WTC11 (cell line): Measurements from ENCODE around the gene DAPK1.

Experiments
- CBFB ChIP-seq: sonication (generic); formaldehyde crosslinking; IDR thresholded peaks from 2 replicates; pipeline ENCODE4 v1.8.1; 2022; ENCODE audit warnings: mild to moderate bottlenecking, low read depth, missing genetic modification reagents
- TF ChIP-seq, protein P1 (sequence below): fragments of 200-600 bp; IDR thresholded peaks from 2 replicates; pipeline ENCODE4 v1.8.0; 2022; ENCODE audit warnings: antibody characterized with exemption

DNA sequence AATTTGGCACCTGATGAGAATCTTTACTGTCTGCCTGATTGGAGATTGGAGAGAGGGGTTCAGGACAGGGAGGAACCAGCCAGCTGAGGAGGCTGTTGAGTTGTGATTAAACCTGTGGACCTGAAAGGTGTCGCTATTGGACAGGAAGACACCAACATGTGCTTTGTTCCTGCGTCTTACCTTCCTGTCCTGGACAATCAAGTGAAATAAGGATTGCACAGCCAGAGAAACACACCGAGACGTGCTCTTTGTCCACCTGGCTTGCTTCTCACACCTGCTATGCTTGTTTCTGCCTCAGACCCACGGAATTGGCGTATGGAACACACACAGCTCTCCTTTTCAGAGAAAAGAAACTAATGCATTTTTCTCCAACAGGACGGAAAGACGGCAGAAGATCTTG lies 170.6 kb downstream of the DAPK1 start:
- TF ChIP-seq, protein P1, sequence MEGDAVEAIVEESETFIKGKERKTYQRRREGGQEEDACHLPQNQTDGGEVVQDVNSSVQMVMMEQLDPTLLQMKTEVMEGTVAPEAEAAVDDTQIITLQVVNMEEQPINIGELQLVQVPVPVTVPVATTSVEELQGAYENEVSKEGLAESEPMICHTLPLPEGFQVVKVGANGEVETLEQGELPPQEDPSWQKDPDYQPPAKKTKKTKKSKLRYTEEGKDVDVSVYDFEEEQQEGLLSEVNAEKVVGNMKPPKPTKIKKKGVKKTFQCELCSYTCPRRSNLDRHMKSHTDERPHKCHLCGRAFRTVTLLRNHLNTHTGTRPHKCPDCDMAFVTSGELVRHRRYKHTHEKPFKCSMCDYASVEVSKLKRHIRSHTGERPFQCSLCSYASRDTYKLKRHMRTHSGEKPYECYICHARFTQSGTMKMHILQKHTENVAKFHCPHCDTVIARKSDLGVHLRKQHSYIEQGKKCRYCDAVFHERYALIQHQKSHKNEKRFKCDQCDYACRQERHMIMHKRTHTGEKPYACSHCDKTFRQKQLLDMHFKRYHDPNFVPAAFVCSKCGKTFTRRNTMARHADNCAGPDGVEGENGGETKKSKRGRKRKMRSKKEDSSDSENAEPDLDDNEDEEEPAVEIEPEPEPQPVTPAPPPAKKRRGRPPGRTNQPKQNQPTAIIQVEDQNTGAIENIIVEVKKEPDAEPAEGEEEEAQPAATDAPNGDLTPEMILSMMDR: no peak
- TF ChIP-seq CBFB: no peak
